ENCODE data around the gene TMX4. TPM values are rescaled to one million over a fixed set of nuclear protein-coding genes. Genes with fewer than 3 reads are reported as not detected.

Gene TMX4
- total and polyA plus RNA-seq, 4 donors, result 7.8 to 45.2 (median 19.5) TPM

DNA sequence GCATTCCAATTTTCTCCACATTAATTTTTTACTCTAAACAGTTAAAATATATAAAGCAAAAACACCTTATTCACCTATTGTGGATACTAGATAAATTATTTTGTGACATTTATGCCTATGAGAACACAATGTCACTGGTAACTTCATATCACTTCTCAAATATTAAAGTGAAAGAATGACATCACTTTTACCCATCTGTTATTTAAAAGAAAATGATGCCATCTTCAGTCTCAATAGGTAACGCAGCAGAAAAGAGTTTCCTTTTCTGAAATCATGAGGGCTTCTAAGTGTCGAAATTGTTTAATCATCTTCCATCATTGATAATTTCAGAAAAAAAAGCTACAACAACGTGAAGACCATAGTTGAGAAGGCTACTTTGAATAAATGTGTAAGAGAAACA is 82.2 kb downstream of the TMX4 start:
- no peak overlapping the region for H3K27ac ChIP-seq (ENCODE audit: low read depth in 1 of 2, low read length in 1 of 2)
- H3K4me1 ChIP-seq (ENCODE audit: control insufficient read depth in 5 of 5, insufficient read depth in 5 of 5, low read length in 5 of 5), result peaks cover 0 to 9% (median 0%) of the 10 kb centered on the region in 5 donors
- TF ChIP-seq, protein P1, sequence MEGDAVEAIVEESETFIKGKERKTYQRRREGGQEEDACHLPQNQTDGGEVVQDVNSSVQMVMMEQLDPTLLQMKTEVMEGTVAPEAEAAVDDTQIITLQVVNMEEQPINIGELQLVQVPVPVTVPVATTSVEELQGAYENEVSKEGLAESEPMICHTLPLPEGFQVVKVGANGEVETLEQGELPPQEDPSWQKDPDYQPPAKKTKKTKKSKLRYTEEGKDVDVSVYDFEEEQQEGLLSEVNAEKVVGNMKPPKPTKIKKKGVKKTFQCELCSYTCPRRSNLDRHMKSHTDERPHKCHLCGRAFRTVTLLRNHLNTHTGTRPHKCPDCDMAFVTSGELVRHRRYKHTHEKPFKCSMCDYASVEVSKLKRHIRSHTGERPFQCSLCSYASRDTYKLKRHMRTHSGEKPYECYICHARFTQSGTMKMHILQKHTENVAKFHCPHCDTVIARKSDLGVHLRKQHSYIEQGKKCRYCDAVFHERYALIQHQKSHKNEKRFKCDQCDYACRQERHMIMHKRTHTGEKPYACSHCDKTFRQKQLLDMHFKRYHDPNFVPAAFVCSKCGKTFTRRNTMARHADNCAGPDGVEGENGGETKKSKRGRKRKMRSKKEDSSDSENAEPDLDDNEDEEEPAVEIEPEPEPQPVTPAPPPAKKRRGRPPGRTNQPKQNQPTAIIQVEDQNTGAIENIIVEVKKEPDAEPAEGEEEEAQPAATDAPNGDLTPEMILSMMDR (IDR thresholded peaks at IDR 0.05; ENCODE audit: control extremely low read depth, extremely low read depth), result no peak
- no peaks in the 10 kb centered on the region for H3K27me3 ChIP-seq (ENCODE audit: control insufficient read depth in 3 of 3, insufficient read depth in 3 of 3, low read length in 2 of 3)
- DNase-seq (no peak), ATAC-seq (ENCODE audit: insufficient read depth, low FRiP score) (no peak)
- H3K4me3 ChIP-seq, result no peak overlapping the region
- 86 to 88% methylated on average over 3 of the region's 3 CpGs for WGBS, 2 donors
- no peak overlapping the region for H3K9ac ChIP-seq (ENCODE audit: insufficient read depth in 1 of 2, low read length in 2 of 2)
- H3K36me3 ChIP-seq (ENCODE audit: control insufficient read depth in 4 of 4, insufficient read depth in 4 of 4, low read length in 4 of 4), result no peaks in the 10 kb centered on the region
- no peaks in the 10 kb centered on the region for H3K9me3 ChIP-seq (ENCODE audit: control insufficient read depth in 4 of 4, insufficient read depth in 3 of 4, low read length in 3 of 4)

DNA sequence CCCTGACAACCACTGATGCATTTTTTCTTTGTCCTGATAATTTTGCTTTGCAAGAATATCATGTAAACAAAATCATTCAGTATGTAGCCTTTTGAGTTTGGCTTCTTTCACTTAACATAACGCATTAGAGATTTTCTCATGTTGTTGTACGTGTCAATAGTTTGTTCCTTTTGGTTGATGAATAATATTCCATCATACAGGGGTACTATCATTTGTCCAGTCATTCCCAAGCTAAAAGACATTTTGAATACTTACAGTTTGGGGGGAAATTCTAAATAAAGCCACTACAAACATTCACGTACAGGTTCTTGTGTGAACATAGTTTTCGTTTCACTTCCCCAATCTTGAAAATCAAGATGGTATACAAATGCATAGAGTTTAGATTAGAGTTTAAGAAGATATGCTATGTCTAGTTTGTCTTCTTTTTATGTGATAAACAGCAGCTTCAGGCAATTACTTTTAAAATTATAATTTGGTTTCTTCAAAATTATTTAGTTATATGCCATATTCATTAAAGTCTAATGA is 84.5 kb downstream of the TMX4 start:
- H3K4me3 ChIP-seq, result no peak overlapping the region
- no peak for DNase-seq
- no peaks in the 10 kb centered on the region for H3K9me3 ChIP-seq (ENCODE audit: control insufficient read depth in 4 of 4, insufficient read depth in 3 of 4, low read length in 3 of 4)
- 76 to 80% methylated on average over 4 of the region's 4 CpGs for WGBS, 2 donors
- TF ChIP-seq, protein P1 (IDR thresholded peaks at IDR 0.05; ENCODE audit: control extremely low read depth, extremely low read depth), result no peak
- H3K9ac ChIP-seq (ENCODE audit: insufficient read depth in 1 of 2, low read length in 2 of 2), result no peak overlapping the region
- H3K4me1 ChIP-seq (ENCODE audit: control insufficient read depth in 5 of 5, insufficient read depth in 5 of 5, low read length in 5 of 5), result peaks cover 0 to 9% (median 0%) of the 10 kb centered on the region in 5 donors
- no peaks in the 10 kb centered on the region for H3K27me3 ChIP-seq (ENCODE audit: control insufficient read depth in 3 of 3, insufficient read depth in 3 of 3, low read length in 2 of 3)
- H3K27ac ChIP-seq (ENCODE audit: low read depth in 1 of 2, low read length in 1 of 2), result no peak overlapping the region
- no peaks in the 10 kb centered on the region for H3K36me3 ChIP-seq (ENCODE audit: control insufficient read depth in 4 of 4, insufficient read depth in 4 of 4, low read length in 4 of 4)
- no peak for ATAC-seq (ENCODE audit: insufficient read depth, low FRiP score)

DNA sequence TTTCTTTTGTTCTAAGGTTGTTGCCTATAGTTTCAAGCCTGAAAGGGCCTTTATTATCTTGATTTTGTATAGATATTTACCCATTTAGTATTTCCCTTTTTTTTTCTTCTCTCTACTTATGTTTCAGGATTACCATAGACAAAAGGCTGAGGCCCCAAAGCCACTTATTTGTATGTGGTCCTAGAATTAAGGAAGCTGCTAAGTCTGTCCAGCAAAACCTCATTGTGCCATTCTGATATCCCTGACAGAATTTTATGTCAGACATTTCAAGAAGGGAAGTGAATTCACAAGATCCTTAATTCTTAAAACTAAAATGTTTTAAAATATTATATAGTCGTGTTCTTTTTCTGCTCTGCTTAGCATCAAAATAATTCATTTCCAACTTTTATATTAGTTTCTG is 86.2 kb downstream of the TMX4 start:
- WGBS, 2 donors, result 73 to 88% methylated on average over 1 of the region's 1 CpG

More for the DNA sequence above, 86.2 kb downstream of the TMX4 start:
- Histone ChIP-seq H3K9me3 (ENCODE audit: control insufficient read depth in 4 of 4, insufficient read depth in 3 of 4, low read length in 3 of 4) (no peaks in the 10 kb centered on the region), H3K4me1 (ENCODE audit: control insufficient read depth in 5 of 5, insufficient read depth in 5 of 5, low read length in 5 of 5) (peaks cover 0 to 9% (median 0%) of the 10 kb centered on the region in 5 donors), H3K9ac (ENCODE audit: insufficient read depth in 1 of 2, low read length in 2 of 2) (no peak overlapping the region), H3K27ac (ENCODE audit: low read depth in 1 of 2, low read length in 1 of 2) (no peak overlapping the region), H3K36me3 (ENCODE audit: control insufficient read depth in 4 of 4, insufficient read depth in 4 of 4, low read length in 4 of 4) (no peaks in the 10 kb centered on the region), H3K4me3 (no peak overlapping the region), H3K27me3 (ENCODE audit: control insufficient read depth in 3 of 3, insufficient read depth in 3 of 3, low read length in 2 of 3) (no peaks in the 10 kb centered on the region)
- TF ChIP-seq, protein P1 (IDR thresholded peaks at IDR 0.05; ENCODE audit: control extremely low read depth, extremely low read depth), result no peak
- DNase-seq (no peak), ATAC-seq (ENCODE audit: insufficient read depth, low FRiP score) (no peak)

Measured in lung (tissue), 12 donors.